ENCODE results near the gene SCGB3A1. TPM values are rescaled to one million over a fixed set of nuclear protein-coding genes. Genes with fewer than 3 reads are reported as not detected.

Gene SCGB3A1
- total and polyA plus RNA-seq, 7 donors = 0.46 TPM; not detected in 6

DNA sequence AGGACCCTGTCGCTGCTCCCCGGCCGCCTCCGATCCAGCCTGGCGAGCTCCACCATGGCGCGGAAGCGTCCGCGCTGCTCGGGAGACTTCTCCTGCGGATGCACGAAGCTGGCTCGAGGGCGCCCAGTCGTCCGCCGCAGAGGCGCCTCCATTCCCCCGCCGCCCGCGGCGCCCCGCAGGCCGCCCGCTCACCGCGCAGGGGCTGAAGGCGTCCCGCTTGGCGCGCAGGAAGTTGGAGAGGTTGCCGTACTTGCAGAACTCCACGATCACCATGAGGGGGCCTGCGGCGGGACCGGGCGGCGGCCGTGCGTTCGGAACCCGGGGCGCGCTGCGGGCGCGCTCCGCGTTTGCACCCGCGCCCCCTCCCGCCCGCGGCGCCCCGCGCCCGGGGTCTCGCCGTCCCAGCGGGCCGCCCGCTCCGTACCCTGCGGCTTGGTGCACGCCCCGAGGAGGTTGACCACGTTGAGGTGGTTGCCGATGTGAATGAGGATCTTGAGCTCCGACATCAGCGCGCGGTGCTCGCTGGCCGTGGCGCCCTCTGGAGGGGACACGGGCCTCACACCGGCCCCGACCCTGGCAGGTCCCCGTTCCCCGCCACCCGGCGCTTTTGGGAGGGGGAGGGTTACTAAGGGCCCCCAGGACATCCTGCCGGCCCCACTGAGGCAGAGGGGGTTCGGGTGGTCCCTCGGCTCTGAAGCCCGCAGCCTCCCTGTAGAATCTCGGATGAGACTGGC, 27.7 kb upstream of the SCGB3A1 start:
- DNase-seq = no peak
- no peaks in the 10 kb centered on the region for H3K36me3 ChIP-seq (ENCODE audit: insufficient read depth in 1 of 2, low read depth in 1 of 2)
- H3K27me3 ChIP-seq (ENCODE audit: insufficient read depth in 3 of 3, low read length in 2 of 3) = peaks cover 0 to 12% (median 9%) of the 10 kb centered on the region in 3 donors
- H3K4me1 ChIP-seq = no peaks in the 10 kb centered on the region
- no peaks in the 10 kb centered on the region for H3K9me3 ChIP-seq
- ATAC-seq = no peak
- H3K27ac ChIP-seq = no peak overlapping the region
- WGBS, 3 donors = 21 to 27% (median 23%) methylated on average over 63 to 90 of the region's 90 CpGs
- no peak for TF ChIP-seq CTCF (IDR thresholded peaks at IDR 0.05)
- H3K4me3 ChIP-seq = peak overlapping the region; percentile 25
- intact Hi-C loops (cut with DNase I) = no loop called here

- ATAC-seq (no peak), DNase-seq (no peak)
- Histone ChIP-seq H3K9me3 (no peaks in the 10 kb centered on the region), H3K27me3 (ENCODE audit: insufficient read depth in 3 of 3, low read length in 2 of 3) (peaks cover 0 to 12% (median 9%) of the 10 kb centered on the region in 3 donors), H3K4me3 (peak overlapping the region; percentile 25), H3K4me1 (no peaks in the 10 kb centered on the region), H3K36me3 (ENCODE audit: insufficient read depth in 1 of 2, low read depth in 1 of 2) (no peaks in the 10 kb centered on the region), H3K27ac (no peak overlapping the region)
- TF ChIP-seq CTCF (IDR thresholded peaks at IDR 0.05) = no peak
- intact Hi-C loops (cut with DNase I) = no loop called here
- 13 to 24% (median 17%) methylated on average over 15 of the region's 15 CpGs for WGBS, 3 donors
Observed at GRCh38 chr5:180618487-180618828, 27.2 kb upstream of the SCGB3A1 start.

DNA sequence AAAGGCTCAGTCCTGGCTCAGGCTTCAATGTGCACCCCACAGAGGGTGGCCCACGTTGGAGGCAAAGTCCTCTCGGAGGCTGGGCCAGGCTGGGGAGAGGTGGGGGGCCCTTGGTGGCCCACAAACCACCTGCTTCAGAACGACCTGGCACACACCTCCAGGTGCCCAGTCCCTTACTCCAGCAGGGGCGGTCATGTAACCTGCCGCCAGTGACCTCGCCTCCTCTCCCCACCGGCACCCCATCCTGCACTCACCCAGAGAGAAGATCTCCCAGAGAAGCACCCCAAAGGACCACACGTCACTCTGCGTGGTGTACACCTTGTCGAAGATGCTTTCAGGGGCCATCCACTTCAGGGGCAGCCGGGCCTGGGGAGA, 22.5 kb upstream of the SCGB3A1 start:
- 79 to 86% (median 82%) methylated on average over 11 of the region's 11 CpGs for WGBS, 3 donors
- TF ChIP-seq CTCF (IDR thresholded peaks at IDR 0.05) = no peak

DNA sequence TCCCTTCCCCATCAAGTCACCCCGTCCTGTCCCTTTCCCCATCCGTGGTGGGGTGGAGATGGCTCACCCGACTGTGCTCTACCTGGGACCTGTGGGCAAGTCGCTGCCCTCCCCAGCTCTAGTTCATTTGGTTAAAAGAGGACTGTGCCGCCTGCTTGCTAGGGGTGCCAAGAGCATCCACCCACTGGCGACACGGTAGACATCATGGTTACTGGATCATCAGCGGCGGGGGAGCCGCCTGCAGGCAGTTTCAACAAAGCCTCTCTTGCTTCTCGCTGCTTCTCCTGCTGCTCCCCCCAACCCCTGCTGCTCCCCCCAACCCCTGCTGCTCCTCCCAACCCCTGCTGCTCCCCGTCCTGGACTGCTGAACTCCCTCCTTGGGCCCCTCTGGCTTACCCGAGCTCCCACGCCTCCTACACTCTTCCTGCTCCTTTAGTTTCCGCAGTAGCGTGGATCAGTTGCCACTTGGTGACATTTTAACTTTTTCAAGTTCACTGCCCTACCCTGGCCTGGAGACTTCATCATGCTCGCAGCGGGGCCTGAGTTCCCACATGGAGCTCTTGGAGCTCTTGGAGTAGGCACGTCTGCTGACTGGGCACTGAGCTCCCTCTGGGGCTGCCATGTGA, 22.0 kb upstream of the SCGB3A1 start:
- no peak for TF ChIP-seq CTCF (IDR thresholded peaks at IDR 0.05)
- ATAC-seq = no peak
- H3K27ac ChIP-seq = no peak overlapping the region
- intact Hi-C loops (cut with DNase I) = no loop called here
- 71 to 86% (median 76%) methylated on average over 19 of the region's 19 CpGs for WGBS, 3 donors
- no peak for DNase-seq
- no peak overlapping the region for H3K4me3 ChIP-seq
- H3K4me1 ChIP-seq = no peaks in the 10 kb centered on the region
- no peaks in the 10 kb centered on the region for H3K9me3 ChIP-seq
- H3K27me3 ChIP-seq (ENCODE audit: insufficient read depth in 3 of 3, low read length in 2 of 3) = peaks cover 0 to 4% (median 4%) of the 10 kb centered on the region in 3 donors
- no peaks in the 10 kb centered on the region for H3K36me3 ChIP-seq (ENCODE audit: insufficient read depth in 1 of 2, low read depth in 1 of 2)

More for the DNA sequence above, 22.5 kb upstream of the SCGB3A1 start:
- Histone ChIP-seq H3K36me3 (ENCODE audit: insufficient read depth in 1 of 2, low read depth in 1 of 2) (no peaks in the 10 kb centered on the region), H3K27ac (no peak overlapping the region), H3K4me3 (no peak overlapping the region), H3K9me3 (no peaks in the 10 kb centered on the region), H3K4me1 (no peaks in the 10 kb centered on the region), H3K27me3 (ENCODE audit: insufficient read depth in 3 of 3, low read length in 2 of 3) (peaks cover 0 to 7% (median 4%) of the 10 kb centered on the region in 3 donors)
- DNase-seq = no peak
- intact Hi-C loops (cut with DNase I) = no loop called here
- ATAC-seq = no peak
